A673 (cell line): Measurements from ENCODE around the gene RGS17. TPM values are rescaled to one million over a fixed set of nuclear protein-coding genes. Genes with fewer than 3 reads are reported as not detected.
"Not testable (repeated sequence)": the region's sequence is repeated elsewhere in the genome, so short reads cannot be mapped to it uniquely, and the experiment has no call there.

Experiments
- BruUV-seq: library from RNA; stranded (reverse); fragments of 400-500 nt; replicated peaks from 2 replicates; lab custom pipeline; 2021; lab: Mats Ljungman, UMichigan
- CTCF ChIA-PET: fragments of 300-600 bp; sonication (Branson Sonifier 250); formaldehyde crosslinking; loops from one replicate; lab custom pipeline; 2022; ENCODE audit warnings: antibody characterized with exemption; lab: Charles Lee
- POLR2A ChIA-PET: fragments of 300-600 bp; sonication (Branson Sonifier 250); formaldehyde crosslinking; loops from one replicate; lab custom pipeline; 2022; ENCODE audit warnings: antibody characterized with exemption; ENCODE audit not compliant: low non-redundant PET; lab: Charles Lee
- DNase-seq: peaks from one replicate; pipeline ENCODE4 v3.0.0-alpha.2; 2015; ENCODE audit warnings: low spot score
- H3K27ac ChIP-seq: fragments of 200-600 bp; sonication (generic); 2 replicates; pipeline ENCODE4 v1.5.1; 2016; ENCODE audit warnings: mixed run types, low read depth, mild to moderate bottlenecking, mixed read lengths, antibody characterized with exemption, low read length; ENCODE audit not compliant: poor library complexity, severe bottlenecking
- H3K27me3 ChIP-seq: fragments of 200-600 bp; sonication (generic); replicated peaks from 2 replicates; pipeline ENCODE4 v1.6.1; 2017; ENCODE audit warnings: mixed run types, low read depth, mild to moderate bottlenecking, mixed read lengths, antibody characterized with exemption, low read length; ENCODE audit not compliant: insufficient read depth, poor library complexity
- H3K36me3 ChIP-seq: fragments of 200-600 bp; sonication (generic); 2 replicates; pipeline ENCODE4 v1.6.1; 2016; ENCODE audit warnings: mixed run types, mild to moderate bottlenecking, mixed read lengths, antibody characterized with exemption, low read length; ENCODE audit not compliant: insufficient read depth, poor library complexity, severe bottlenecking
- H3K4me1 ChIP-seq: fragments of 200-600 bp; sonication (generic); 2 replicates; pipeline ENCODE4 v1.6.1; 2017; ENCODE audit warnings: mixed run types, mild to moderate bottlenecking, mixed read lengths, antibody characterized with exemption, low read length; ENCODE audit not compliant: insufficient read depth, poor library complexity, severe bottlenecking
- H3K4me3 ChIP-seq: fragments of 200-600 bp; sonication (generic); 2 replicates; pipeline ENCODE4 v1.5.1; 2016; ENCODE audit warnings: low read depth, mixed run types, mild to moderate bottlenecking, mixed read lengths, low read length; ENCODE audit not compliant: poor library complexity, severe bottlenecking
- H3K9me3 ChIP-seq: fragments of 200-600 bp; sonication (generic); 2 replicates; pipeline ENCODE4 v1.6.1; 2016; ENCODE audit warnings: mixed run types, low read depth, mild to moderate bottlenecking, mixed read lengths, antibody characterized with exemption, low read length; ENCODE audit not compliant: poor library complexity, severe bottlenecking
- EZH2 ChIP-seq: fragments of 200-600 bp; sonication (generic); IDR thresholded peaks from 2 replicates; pipeline ENCODE4 v1.6.1; 2017; ENCODE audit warnings: borderline replicate concordance, low read depth, mild to moderate bottlenecking, mixed read lengths, antibody characterized with exemption, low read length; ENCODE audit not compliant: poor library complexity, severe bottlenecking
- intact Hi-C: fragments of 100-400 bp; cut with micrococcal nuclease; formaldehyde crosslinking; loops from one replicate; pipeline ENCODE4 v1.10.0; 2022; ENCODE audit not compliant: unreplicated experiment
- total RNA-seq: library from RNA; stranded (reverse); gene quantifications from 2 replicates; pipeline ENCODE4 v1.2.3, GENCODE V29; 2021
- TF ChIP-seq, protein P1 (sequence below): fragments of 300-800, 200-600 bp; sonication (generic); conservative IDR thresholded peaks from 2 replicates; pipeline ENCODE4 v1.5.1; 2017; ENCODE audit warnings: low read depth, mild to moderate bottlenecking, antibody characterized with exemption, low read length, moderate library complexity, mixed read lengths

Gene RGS17
- total RNA-seq, 1 experiment from 2014 or later, result 2.4 TPM

DNA sequence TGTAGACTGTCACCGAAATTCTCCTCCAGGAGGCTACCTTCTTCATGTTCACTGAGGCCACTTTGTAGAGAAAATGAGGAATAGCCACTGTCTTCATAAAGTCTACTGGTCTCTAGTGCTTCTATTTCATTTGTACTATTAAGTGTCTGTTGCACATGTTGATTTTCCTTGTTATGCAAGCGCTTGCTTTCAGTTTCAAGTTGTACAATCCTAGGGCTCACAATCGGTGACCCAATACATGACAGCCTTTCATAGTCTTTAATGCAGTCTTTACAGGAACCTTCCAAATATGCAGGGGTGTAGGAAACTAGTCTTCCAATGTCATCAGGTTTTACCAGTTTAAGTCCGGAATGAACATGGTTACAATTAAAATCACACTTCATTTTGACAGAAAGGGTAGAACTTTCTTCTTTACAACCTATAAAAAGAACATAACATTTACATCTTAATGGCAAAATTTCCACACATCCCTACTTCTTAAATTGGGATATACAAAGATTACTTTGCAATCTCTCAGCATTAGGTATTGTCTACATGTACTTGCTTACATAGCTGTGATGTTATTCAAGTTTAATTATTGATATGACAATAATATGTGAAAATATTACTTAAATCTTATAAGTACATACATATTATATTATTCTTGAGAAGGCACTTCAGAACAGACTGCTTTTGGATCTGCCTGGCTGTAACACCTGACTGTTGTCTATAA is 155.7 kb downstream of the RGS17 start:
- BruUV-seq, result no TSS peak
- intact Hi-C loops, result no loop called here
- no peak for DNase-seq
- H3K36me3 ChIP-seq, result peaks cover 99% of the 10 kb centered on the region
- H3K27ac ChIP-seq, result no peak overlapping the region
- H3K4me3 ChIP-seq, result no peak overlapping the region
- H3K9me3 ChIP-seq, result no peaks in the 10 kb centered on the region
- H3K27me3 ChIP-seq, result no peaks in the 10 kb centered on the region
- peaks cover 47% of the 10 kb centered on the region for H3K4me1 ChIP-seq
- ChIA-PET CTCF (no interaction called here), POLR2A (no interaction called here)
- TF ChIP-seq EZH2, result no peak
- TF ChIP-seq, protein P1, sequence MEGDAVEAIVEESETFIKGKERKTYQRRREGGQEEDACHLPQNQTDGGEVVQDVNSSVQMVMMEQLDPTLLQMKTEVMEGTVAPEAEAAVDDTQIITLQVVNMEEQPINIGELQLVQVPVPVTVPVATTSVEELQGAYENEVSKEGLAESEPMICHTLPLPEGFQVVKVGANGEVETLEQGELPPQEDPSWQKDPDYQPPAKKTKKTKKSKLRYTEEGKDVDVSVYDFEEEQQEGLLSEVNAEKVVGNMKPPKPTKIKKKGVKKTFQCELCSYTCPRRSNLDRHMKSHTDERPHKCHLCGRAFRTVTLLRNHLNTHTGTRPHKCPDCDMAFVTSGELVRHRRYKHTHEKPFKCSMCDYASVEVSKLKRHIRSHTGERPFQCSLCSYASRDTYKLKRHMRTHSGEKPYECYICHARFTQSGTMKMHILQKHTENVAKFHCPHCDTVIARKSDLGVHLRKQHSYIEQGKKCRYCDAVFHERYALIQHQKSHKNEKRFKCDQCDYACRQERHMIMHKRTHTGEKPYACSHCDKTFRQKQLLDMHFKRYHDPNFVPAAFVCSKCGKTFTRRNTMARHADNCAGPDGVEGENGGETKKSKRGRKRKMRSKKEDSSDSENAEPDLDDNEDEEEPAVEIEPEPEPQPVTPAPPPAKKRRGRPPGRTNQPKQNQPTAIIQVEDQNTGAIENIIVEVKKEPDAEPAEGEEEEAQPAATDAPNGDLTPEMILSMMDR, result no peak

DNA sequence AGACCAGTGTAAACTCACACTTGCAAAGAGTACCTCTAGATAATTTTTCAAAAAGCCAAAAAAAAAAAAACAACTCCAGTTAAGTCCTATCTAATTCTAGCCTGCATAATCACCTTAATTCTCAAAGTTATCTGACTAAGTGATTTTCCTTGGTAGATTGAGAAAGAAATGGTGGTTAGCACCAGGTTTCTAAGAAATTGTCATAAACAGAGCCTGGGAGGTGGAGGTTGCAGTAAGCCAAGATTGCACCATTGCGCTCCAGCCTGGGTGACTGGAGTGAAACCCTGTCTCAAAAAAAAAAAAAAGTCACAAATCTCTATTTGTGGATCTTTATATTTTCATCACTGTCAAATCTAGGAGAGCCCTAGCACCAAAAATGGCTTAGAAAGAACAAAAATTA is 157.2 kb downstream of the RGS17 start:
- ChIA-PET POLR2A (no interaction called here), CTCF (interaction anchor here (0.7 kb wide), 1 partner anchor 831 kb away, joined by 11 read pairs; no protein-coding TSS in a partner anchor)
- Histone ChIP-seq H3K9me3 (peaks cover 10% of the 10 kb centered on the region), H3K4me3 (no peak overlapping the region), H3K27ac (no peak overlapping the region), H3K36me3 (peaks cover 97% of the 10 kb centered on the region), H3K4me1 (peaks cover 33% of the 10 kb centered on the region), H3K27me3 (no peaks in the 10 kb centered on the region)
- BruUV-seq, result no TSS peak
- no peak for TF ChIP-seq EZH2
- TF ChIP-seq, protein P1, result no peak
- intact Hi-C loops, result no loop called here
- no peak for DNase-seq

DNA sequence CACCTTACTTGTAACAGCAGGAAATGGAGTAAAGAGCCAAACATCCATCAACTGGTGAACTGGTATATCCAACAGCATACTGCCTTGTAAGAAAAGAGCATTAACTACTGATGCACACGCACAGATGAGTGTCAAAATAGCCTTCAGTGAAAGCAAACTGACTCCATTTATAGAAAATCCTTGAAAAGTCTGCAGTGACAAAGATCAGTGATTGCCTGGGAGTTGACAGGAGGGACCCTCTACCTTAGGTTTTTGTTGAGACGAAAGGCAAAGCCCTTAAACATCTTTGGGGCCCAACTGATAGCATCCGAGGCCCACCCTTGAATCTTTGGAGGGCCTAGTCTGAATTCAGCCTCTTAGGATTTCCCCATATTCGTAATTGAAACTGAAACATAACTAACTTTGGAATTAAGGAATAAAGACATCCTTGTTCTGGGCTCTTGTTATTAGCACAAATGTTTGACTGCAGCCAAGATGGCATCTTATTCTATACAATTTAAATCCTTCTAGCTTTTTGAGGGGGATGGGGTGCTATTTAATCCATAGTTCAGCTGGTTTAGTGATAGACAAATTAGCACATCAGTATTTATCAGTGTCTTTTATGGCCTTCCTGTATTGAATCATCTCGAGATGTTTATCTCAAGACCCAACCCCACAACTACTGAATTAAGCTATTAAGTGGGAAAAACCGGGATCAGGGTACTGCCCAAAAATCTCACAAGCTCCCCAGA is 161.2 kb downstream of the RGS17 start:
- TF ChIP-seq EZH2, result no peak
- TF ChIP-seq, protein P1, result no peak
- intact Hi-C loops, result no loop called here
- Histone ChIP-seq H3K9me3 (peaks cover 10% of the 10 kb centered on the region), H3K36me3 (peaks cover 57% of the 10 kb centered on the region), H3K27me3 (no peaks in the 10 kb centered on the region), H3K4me1 (peaks cover 7% of the 10 kb centered on the region), H3K27ac (no peak overlapping the region), H3K4me3 (no peak overlapping the region)
- no peak for DNase-seq
- ChIA-PET CTCF (no interaction called here), POLR2A (no interaction called here)
- no TSS peak for BruUV-seq

DNA sequence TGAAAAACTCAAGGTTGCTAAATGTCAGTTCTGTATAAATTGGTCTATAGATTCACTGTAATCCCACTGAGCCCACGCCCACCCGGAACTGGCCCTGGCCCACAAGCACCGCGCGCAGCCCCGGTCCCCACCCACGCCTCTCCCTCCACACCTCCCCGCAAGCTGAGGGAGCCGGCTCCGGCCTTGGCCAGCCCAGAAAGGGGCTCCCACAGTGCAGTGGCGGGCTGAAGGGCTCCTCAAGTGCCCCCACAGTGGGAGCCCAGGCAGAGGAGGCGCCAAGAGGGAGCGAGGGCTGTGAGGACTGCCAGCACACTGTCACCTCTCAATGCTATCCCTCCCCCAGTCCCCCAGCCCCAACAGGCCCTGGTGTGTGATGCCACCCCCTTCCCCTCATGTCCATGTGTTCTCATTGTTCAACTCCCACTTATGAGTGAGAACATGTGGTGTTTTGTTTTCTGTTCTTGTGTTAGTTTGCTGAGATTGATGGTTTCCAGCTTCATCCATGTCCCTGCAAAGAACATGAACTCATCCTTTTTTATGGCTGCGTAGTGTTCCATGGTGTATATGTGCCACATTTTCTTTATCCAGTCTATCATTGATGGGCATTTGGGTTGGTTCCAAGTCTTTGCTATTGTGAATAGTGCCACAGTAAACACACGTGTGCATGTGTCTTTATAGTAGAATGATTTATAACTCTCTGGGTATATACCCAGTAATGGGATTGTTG is 164.8 kb downstream of the RGS17 start:
- CTCF ChIA-PET, DNase-seq, H3K27ac ChIP-seq, intact Hi-C loops, H3K27me3 ChIP-seq, BruUV-seq, H3K4me3 ChIP-seq, H3K9me3 ChIP-seq, H3K4me1 ChIP-seq, POLR2A ChIA-PET: not testable (repeated sequence)
- H3K36me3 ChIP-seq, result peaks cover 22% of the 10 kb centered on the region
